ENCODE data around the gene OR2T11.

DNA sequence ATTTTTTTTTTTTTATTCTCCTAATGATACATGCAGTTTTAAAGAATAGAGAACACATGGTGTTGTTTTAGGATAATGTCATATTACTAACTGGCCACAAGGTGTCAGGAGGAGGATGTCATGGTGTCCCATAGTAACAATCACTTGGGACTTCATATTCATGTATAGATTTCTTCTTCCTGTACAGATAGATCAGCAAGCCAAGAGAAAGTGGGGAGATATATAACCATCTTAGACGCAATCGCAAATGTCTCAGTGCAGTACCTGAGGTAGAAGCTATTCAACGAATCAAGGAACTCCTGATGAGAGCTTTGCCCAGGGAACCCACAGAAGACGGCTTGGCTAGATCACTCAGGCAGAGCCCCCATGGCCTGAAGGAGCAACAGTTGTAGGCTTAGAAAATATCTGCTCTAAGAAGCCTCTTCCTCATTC is 12.3 kb downstream of the OR2T11 start:
- TF ChIP-seq, protein P1, sequence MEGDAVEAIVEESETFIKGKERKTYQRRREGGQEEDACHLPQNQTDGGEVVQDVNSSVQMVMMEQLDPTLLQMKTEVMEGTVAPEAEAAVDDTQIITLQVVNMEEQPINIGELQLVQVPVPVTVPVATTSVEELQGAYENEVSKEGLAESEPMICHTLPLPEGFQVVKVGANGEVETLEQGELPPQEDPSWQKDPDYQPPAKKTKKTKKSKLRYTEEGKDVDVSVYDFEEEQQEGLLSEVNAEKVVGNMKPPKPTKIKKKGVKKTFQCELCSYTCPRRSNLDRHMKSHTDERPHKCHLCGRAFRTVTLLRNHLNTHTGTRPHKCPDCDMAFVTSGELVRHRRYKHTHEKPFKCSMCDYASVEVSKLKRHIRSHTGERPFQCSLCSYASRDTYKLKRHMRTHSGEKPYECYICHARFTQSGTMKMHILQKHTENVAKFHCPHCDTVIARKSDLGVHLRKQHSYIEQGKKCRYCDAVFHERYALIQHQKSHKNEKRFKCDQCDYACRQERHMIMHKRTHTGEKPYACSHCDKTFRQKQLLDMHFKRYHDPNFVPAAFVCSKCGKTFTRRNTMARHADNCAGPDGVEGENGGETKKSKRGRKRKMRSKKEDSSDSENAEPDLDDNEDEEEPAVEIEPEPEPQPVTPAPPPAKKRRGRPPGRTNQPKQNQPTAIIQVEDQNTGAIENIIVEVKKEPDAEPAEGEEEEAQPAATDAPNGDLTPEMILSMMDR (IDR thresholded peaks at IDR 0.05) = peak in 2 of 3 experiments; percentile 25 to 49
- no peak for TF ChIP-seq POLR2A (IDR thresholded peaks at IDR 0.05)

Data from testis (tissue), 2 donors.